HG03039 (cell line): Measurements from ENCODE around the gene MRPL57.
"Not testable (repeated sequence)": the region's sequence is repeated elsewhere in the genome, so short reads cannot be mapped to it uniquely, and the experiment has no call there.

Experiments
- ATAC-seq: cut with Tn5 transposase; IDR thresholded peaks from one replicate; pipeline ENCODE4 v1.9.1; 2021; ENCODE audit warnings: mild to moderate bottlenecking, moderate library complexity; ENCODE audit not compliant: unreplicated experiment

Gene MRPL57

DNA sequence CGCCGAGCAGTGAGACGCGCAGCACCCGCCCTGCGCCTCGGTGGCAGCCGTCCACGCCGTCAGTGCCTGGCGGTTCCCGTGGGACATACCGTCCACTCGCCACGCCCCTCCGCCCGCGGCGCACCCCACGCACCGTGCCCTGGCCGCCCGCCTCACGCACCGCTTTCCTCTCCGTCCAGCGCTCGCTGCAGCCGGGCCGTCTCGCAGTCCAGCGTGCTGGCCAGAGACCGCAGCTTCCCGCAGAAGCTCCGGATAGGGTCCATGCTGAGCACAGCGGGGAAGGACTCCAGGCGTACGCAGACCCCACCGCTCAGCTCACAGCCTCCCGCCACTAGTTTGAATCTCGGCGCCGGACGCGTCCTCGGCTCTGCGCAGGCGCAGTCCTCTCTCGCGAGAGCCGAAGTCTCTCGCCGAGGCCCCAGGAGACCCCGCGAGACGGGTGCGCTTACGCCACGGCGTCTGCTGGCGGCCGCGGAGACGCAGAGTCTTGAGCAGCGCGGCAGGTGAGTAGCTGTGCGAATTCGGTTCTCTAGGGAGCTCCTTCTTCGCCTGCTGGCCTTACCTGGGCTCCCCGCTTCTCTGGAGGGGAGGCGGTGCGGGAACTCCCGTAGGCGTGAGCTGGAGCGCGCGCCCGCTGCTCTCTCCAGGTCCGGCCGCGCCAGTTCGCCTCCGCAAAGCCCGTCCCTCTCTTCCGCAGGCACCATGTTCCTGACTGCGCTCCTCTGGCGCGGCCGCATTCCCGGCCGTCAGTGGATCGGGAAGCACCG lies at the start of gene MRPL57, which contains the start of gene SKA3:
Gene MRPL57 (plus strand): TSS at position 444 of the 767 bp plus-strand sequence. CDS start 259 bp downstream, at position 703.
Gene SKA3 (minus strand): TSS at position 338 of the 767 bp plus-strand sequence. CDS start 75 bp downstream, at position 263.
- ATAC-seq = peak; percentile 84

DNA sequence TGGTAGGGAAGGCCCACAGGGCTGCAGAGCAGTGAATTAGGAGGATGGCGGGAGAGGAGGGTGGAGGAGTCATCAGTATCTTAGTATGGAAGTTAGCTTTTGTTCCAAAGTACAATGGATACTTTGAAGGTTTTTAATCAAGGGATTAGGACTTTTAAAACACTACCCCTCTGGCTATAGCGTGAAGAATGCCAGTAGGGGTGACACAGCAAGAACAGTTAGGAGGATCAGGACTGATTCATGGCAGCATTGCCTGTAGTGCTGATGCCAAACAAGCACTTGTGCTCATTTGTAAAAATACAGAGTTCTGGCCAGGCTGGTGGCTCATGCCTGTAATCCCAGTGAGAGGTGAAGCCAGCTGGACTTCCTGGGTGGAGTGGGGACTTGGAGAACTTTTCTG lies 46.3 kb upstream of the MRPL57 start:
- no peak for ATAC-seq

DNA sequence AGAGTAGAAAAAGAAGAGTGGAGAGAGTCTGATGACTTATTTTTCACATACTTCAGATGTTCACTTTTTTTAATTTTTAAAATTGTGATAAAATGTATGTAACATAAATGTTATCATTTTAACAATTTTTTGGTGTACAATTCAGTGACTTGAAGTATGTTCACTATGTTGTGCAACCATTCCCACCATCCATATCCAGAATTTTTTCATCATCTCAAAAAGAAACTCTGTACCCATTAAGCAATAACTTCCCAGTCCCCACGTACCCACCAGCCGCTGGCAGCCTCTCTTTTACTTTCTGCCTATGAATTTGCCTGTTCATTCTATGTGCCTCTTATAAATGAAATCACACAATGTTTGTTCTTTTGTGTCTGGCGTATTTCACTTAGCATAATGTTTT lies 43.4 kb upstream of the MRPL57 start:
- ATAC-seq = no peak

DNA sequence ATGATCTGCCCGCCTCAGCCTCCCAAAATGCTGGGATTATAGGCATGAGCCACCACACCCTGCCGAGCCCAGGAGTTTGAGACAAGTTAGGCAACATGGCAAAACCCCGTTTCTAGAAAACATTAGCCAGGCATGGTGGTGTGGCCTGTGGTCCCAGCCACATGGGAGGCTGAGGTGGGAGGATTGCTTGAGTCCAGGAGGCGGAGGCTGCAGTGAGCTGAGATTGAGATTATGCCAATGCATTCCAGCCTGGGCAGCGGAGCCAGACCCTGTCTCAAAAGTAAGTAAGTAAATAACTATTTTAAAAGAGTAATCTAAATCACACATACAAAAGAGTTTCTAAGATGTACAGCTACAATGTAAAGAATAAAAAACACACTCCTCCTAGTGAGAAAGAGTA lies 42.0 kb upstream of the MRPL57 start:
- ATAC-seq = no peak

DNA sequence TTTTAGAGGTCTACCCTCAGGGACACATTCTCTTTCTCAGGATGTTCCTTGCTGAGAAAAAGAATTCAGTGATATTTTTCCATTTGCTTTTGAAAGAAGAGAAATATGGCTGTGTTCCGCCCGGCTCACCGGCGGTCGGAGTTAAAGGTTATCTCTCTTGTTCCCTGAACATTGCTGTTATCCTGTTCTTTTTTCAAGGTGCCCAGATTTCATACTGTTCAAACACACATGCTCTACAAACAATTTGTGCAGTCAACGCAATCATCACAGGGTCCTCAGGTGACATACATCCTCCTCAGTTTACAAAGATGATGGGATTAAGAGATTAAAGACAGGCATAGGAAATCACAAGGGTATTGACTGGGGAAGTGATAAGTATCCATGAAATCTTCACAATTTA lies 40.6 kb upstream of the MRPL57 start:
- ATAC-seq = not testable (repeated sequence)

DNA sequence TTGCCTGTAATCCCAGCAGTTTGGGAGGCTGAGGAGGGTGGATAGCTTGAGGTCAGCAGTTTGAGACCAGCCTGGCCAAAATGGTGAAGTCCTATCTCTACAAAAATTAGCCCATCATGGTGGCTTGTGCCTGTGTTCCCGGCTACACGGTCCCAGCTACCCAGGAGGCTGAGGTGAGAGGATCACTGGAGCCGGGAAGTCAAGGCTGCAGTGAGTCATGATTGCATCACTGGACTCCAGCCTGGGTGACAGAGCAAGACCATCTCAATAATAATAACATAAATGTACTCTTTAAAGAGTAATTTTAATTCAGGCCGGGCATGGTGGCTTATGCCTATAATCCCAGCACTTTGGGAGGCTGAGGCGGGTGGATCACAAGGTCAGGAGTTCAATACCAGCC lies 38.8 kb upstream of the MRPL57 start:
- ATAC-seq = no peak

DNA sequence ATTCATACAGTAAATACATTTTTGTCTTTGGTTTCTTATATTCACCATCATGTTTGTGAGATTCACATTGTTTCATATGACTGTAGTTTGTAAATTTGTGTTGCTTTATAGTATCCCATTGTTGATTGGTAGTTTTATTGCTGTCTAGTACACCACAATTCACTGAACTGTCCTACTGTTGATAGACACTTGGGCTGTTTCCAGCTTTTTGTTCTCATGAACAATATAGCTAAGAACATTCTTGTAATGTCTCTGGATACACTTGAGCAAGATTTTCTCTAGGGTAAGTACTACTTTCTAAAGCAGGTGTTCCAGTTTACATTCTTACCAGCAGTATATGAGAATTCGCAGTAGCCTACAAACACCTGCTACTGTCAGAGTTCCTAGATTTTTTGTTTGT lies 37.9 kb upstream of the MRPL57 start:
- no peak for ATAC-seq

DNA sequence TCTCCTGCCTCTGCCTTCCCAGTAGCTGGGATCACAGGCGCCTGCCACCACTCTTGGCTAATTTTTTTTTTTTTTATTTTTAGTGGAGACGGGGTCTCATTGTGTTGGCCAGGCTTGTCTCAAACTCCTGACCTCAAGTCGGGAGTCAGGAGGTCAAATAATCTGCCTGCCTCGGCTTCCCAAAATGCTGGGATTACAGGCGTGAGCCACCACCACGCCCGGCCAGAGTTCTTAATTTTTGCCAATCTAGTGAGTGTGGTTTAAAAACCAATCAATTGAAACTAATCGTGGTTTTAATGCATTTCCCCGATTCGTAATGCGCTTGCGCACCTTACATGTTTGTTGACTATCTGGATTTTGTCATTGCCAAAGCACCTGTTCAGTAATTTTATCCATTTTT lies 37.1 kb upstream of the MRPL57 start:
- ATAC-seq = no peak

DNA sequence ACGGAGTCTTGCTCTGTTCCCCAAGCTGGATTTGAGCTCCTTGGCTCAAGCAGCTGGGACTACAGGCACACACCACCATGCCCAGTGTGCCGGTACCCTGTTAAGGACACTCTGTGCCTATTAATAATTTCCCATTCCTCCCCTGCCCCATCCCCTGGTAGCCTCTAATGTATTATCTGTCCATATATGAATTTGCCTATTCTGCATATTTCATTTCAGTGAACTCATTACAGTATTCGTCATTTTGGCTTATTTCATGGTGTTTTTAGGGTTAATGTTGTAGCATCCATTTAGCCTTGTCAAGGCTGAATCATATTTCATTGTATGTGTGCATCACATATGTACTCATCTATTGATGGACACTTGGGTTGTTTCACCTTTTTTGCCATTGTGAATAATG lies 33.7 kb upstream of the MRPL57 start:
- no peak for ATAC-seq

DNA sequence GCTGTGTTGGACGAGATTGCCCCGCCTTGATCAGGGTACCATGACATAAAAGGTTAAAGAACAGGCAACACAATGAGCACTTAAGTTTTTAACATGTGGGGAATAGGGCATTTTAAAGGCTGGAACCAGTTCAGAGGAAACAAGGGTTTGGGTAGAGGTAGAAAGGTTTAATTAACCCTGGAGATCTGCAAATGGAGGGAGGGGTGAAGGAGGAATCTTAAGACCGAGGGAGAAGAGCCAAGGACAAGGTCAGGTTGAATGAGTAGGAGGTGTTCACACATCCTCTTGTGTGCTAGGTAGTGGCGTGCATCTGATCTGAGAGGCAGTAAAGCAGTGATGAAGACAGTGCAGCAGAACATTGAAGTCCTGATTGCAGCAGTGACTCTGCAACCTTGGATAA lies 28.6 kb upstream of the MRPL57 start:
- ATAC-seq = no peak

DNA sequence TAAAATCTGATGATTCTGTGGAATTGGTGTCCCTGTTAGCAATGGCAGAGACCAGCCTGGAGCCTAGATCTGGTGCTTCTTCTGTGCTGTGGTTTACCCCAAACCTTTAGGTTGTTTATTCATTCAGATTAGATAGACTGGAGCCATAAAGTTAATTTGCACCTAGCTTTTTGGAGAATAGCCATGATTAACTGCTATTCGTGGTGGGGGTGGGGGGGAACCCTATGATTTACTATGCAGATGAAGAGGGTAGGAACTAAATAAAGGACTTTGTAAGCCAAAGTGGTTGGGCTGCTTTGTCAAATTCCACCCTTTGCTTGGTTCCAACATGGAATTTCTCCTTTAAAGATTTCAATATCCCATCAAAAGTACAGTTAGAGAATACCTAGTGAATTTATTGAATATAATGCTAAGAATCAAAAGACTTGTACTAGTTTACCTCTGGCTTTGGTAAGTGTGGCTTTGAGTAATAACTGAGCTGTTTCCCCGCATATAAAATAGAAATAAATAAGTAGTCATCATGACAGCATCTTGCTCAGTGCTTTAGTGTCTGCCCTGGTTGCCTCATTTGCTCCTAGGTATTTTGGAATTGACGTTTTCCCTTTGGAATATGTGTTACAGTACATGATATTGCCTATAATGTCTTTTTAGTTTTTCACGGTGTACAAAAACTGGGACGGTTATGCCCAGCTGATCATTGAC lies 27.8 kb upstream of the MRPL57 start:
- no peak for ATAC-seq

DNA sequence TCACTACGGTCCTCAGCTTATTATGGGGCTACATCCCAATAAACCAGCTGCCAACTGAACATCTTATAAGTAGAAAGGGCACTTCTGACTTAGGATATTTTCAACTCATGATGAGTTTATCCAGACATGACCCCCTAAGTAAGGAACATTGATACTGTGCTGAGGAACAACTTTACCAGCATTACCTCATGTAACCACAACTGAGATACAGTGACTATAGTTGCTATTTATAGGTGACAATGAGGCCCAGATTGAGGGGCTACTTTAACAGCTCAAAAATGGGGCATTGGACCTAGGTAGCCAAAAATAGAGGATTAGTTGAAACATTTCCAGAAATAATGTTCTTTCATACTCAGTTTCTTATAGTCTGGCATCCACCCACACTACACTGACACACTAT lies 26.9 kb upstream of the MRPL57 start:
- ATAC-seq = peak; percentile 44

DNA sequence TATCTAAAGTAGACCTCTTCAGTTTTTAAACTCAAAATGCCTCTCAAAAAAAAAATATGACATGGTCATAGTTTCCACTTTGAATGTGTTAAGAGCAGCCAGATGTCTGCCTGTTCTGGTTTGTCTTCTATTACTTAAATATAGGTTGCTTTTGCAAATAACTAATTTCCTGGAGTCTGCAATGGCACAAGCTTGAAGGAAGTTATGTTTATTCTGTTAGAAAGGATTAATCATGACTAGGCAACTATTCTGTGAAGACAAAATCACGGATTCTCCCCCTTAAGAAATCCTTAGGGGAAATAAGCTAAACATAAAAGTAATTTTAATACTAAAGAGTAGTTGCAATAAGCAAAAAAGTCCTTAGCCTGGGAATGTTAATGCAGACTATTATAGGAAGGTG lies 26.4 kb upstream of the MRPL57 start:
- no peak for ATAC-seq

DNA sequence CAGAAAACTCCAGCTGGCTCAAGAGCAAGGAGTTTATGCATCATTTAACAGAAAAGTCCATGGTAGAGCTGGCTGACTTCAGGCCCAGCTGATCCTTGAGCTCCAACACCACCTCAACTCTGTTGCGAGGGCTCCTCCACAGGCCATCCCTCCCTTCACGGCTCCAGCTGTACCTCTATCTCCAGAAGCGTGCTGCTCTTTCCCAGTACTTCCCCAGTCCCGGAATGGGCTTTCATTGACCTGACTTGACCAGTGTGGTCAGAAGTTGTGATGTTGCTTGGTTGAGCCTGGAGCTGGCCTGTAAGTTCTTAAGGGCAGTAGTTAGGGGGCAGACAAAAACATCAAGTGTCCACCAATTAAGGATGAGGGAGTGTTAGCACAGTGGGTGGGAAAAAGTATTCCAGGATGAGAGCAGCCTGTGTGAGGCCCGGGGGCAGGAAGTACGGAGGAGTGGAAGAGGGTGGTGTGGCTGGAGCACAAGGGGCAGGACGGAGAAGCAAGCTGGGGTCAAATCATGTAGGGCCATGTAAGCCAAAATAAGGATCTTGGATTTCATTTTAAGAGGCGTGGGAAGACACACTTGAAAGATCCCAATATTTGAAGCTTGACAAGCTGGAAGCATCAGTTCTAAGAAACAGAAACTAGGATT lies 24.1 kb upstream of the MRPL57 start:
- ATAC-seq = no peak

DNA sequence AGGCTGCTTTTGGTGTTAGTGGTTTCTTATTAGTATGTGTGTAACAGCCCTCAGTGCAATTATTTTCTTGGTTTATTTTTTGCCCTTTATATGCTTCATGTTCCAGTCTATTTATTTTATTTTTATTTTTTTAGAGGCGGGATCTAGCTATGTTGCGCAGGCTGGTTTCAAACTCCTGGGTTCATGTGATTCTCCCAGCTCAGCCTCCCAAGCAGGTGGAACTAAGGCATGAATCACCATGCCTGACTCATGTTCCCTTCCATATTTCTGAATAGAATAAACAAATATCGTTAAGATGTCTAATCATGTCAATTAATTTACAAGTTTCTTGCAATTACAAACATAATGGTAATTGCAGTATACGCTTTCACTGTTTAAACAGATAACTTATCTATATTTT lies 11.8 kb upstream of the MRPL57 start:
- ATAC-seq = no peak

DNA sequence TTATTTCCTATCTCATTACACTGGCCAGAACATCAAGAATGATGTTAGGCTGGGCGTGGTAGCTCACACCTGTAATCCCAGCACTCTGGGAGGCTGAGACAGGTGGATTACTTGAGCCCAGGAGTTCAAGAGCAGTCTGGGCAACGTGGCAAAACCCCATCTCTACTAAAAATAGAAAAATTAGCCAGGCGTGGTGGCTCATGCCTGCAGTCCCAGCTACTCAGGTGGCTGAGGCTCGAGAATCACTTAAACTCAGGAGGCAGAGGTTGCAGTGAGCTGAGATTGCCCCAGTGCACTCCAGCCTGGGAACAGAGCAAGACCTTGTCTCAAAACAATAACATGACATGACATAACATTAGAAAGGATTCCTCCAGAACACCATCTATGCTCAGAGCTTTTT lies 10.9 kb upstream of the MRPL57 start:
- ATAC-seq = not testable (repeated sequence)

DNA sequence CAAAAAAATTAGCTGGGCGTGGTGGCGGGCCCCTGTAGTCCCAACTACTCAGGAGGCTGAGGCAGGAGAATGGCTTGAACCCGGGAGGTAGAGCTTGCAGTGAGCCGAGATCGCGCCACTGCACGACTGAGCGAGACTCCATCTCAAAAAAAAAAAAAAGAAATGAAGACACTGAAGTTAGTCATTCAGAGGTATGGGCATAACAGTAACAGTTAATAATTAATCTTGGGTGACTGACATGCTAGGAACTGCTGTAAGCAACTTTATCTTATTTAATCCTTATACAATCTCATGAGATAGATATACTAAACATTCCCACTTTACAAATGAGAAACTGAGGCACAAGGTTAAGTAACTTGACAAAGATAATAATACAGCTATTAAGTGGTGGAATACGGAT lies 5.0 kb upstream of the MRPL57 start:
- no peak for ATAC-seq

DNA sequence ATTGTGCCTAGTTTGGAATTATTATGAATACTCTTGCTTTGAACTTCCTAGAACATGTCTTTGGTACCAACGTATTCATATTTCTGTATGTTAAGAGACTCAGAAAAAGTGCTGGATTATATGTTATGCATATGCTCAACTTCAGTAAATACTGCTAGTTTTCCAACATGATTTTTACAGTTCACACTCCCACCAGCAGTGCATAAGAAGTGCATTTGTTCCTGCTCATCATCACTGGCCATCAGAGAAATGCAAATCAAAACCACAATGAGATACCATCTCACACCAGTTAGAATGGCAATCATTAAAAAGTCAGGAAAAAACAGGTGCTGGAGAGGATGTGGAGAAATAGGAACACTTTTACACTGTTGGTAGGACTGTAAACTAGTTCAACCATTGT lies 2.7 kb upstream of the MRPL57 start:
- ATAC-seq = not testable (repeated sequence)

DNA sequence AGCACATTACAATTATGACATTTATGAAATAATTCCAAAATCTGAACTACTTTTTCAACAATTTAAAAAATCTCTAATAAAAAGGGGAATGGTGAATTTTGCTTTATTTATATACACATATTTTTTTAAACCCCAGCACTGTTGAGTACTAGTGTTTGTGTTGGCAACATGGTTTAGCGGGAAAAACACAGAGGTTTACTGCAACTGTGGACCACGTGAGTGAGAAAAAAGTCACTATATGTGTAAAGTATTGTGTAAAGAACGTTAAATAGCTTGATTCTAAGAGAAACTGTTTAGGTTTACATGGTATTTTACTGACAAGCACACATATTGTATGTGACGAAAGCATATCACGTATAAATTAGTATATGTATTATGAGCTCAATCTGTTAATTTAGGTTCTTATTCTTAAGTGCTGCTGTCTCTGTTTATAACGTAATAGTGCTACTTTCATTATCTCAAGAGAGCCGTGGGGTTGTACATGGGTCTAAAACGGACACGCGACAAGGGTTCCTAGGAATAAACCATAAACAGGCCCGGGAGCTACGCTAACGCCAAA lies 723 bp upstream of the MRPL57 start:
- ATAC-seq = no peak

DNA sequence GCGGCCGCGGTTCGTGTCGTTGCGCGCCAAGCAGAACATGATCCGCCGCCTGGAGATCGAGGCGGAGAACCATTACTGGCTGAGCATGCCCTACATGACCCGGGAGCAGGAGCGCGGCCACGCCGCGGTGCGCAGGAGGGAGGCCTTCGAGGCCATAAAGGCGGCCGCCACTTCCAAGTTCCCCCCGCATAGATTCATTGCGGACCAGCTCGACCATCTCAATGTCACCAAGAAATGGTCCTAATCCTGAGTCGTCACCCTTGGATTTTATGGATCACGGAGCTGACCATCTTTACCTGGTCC lies 475 bp downstream of the MRPL57 start:
- peak; percentile 23 for ATAC-seq

DNA sequence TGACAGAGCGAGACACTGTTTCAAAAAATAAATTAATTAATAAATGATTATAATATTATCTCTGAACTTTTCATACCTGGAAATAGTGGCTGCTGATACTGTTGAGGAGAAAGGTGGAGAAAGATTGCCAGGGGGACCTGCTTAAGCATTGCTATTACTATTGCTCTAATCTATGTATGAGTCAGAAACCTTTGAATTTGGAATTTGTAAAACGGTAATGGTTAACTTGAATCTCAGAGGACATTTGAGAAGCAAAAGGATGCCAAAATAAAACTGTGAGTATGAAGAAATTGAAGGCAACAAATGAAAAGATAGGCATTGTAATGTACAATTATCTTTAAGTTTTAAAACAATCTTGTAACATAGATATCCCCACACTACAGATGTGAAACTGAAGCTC lies 5.2 kb downstream of the MRPL57 start:
- ATAC-seq = no peak

DNA sequence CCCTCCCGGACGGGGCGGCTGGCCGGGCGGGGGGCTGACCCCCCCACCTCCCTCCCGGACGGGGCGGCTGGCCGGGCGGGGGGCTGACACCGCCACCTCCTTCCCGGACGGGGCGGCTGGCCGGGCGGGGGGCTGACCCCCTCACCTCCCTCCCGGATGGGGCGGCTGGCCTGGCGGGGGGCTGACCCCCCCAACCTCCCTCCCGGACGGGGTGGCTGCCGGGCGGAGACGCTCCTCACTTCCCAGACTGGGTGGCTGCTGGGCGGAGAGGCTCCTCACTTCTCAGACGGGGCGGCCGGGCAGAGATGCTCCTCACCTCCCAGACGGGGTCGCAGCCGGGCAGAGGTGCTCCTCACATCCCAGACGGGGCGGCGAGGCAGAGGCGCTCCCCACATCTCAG lies 10.0 kb downstream of the MRPL57 start:
- not testable (repeated sequence) for ATAC-seq
